Fibroblast of skin of right biceps (primary cell): Measurements from ENCODE around the gene FARP1.
A peak's percentile ranks its signal among the peaks of the same experiment; 100 is the strongest.
"Not testable (repeated sequence)": the region's sequence is repeated elsewhere in the genome, so short reads cannot be mapped to it uniquely, and the experiment has no call there.

Experiments used
- DNase-seq: peaks from one replicate; pipeline ENCODE4 v3.0.0-alpha.2; 2013

Gene FARP1

DNA sequence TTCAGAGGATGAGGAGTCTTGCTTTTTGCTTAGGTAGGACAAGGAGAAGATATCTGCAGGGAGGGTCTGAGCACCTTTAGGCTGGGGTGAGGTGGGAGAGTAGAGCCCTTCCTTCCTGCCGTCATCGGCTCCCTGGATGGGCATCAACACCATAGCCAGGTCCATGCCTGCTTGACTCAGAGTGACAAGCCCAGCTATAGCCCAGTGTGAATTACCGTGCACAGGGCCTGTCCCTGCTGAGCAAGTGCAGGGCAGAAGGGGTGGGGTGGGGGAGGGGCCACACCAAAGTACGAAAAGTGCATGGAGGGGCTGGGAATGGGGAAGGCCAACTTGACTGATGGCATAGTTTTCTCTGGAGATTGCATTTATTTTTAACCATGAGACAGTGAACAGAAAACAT, 64.5 kb downstream of the FARP1 start:
- DNase-seq = peak; percentile 46

DNA sequence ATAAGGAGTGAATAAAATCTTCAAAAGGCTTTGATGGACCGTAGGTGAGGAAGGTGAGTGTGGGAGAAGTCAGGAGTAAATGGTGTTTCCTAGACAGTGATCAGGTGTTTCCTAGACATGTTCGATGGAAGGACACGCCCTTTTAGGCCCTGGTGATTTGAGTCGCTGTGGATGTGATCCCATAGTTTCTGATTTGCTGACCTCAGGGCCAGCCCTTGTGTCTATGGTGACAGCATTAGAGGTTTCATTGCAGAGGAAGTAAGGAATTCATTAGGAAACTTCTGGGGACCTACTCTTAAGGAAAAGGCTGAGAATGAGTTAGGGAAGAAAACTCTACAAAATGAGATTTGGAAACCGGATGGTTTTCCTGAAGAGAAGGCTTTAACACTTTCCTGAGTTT, 65.7 kb downstream of the FARP1 start:
- no peak for DNase-seq

DNA sequence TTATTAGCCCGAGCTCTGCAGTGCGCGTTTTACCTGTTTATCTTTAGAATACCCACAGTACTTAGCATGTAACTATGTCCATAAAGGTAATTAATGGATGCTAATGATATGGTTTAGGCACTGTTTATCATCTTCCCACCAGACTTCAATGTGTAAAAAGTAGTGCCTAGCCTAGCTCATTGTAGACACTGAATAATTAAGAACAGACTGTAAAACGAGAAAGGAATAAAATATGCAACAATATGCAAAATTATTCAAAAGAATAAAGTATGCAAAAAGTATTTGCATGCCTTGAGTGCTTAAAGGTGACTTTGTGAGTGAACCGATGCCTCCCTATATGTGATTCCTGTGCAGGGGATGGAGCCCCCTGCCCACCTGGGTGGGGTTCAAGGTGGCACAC, 69.9 kb downstream of the FARP1 start:
- no peak for DNase-seq

DNA sequence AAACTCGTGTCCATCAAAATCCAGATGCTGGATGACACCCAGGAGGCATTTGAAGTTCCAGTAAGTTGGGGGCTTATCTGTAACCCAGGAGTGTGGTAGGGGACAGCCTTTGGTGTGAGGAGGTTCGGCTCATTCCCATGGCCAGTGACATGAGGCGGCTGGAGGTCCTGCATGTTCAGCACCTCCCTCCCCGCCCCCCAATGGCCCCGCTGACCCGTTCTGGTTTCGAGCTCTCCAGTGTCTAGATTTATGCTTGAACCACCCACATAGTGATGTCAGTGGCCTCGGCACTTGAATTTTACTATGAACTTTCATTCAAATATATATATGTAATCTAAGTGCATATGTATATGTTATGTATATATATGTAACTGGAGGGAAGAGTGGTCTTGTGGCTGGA, 70.5 kb downstream of the FARP1 start:
- no peak for DNase-seq

DNA sequence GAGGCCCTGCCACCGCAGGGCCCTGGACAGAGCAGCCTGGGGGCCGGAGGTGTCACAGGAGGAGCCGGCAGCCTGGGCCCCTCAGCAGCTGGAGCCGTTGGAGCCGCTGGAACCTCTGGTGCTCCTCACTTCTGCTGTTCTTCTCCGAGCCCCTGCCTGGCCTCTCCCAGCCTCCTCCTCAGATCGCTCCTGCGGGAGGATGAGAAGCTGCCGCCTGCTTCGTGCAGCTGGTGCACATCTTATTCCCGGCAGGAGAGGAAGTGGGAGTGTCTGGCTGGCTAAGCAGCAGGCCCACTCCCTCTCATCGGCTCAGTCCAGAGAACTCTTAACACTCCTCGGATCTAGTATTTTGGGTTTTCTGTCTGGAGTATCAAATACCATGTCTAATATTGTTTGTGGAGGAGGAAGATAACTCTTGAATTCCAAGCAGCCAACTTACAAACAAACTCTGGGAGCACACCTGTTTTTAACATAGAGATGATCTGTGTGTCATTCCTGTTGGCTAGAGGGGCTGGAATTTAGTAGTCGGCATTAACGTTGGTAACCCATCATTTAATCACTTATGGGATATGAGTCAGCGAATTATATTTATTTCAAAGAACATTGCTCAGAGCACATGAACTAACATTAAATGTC, 71.2 kb downstream of the FARP1 start:
- DNase-seq = peak; percentile 79

DNA sequence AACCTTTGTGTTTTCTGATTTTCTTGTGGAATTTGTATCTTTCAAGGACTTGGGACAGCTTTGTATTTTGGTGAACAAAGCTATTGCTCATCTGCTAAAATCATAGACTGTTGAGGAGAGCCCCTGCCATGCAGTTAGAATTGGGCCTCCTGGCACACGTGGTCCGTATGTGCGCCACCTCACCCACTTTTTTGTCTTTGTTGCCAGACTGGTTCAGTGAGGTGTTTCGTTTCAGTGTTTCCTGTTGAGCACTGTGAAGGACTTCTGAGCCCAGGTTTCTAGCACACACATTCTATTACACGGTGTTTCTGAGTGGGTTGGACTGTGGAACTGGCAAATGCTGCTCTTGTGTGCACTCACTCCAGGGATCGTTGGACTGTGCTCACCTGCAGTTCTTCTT, 71.8 kb downstream of the FARP1 start:
- no peak for DNase-seq

DNA sequence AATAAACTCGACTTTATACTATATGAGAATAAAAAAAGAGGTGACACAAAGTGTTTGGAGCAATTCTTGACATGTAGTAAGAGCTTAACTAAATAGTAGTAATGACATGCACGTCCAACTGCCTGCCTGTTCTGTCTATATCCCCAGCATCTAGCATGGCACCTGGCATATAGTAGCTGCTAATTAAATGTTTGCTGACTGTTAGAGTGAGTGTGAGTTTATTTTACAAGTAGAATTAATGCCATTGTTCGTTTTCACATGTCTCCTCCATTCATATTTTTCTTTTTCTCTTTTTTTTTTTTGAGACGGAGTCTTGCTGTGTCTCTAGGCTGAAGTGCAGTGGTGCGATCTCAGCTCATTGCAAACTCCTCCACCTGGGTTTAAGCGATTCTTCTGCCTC, 72.6 kb downstream of the FARP1 start:
- DNase-seq = no peak

DNA sequence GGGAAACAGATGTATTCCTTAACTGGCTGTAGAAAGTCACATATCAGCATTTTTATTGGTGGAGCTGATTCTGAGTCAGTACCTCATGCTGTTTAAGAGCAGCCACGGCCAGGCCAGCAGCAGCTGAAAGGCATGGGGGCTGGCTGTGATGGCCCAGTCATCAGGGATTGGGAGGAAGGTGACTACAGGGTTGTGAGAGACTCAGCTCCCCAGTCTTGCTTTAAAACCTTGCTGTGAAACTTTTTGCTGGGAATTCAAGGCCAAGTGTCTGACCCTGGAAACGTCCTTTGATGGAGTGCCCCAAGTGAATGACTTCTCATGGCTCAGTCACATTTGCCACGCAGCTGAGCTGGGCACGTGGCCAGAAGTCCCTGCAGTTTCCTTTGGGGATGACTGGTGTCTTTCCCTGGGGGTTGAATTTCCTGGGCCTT, 73.3 kb downstream of the FARP1 start:
- peak; percentile 91 for DNase-seq

DNA sequence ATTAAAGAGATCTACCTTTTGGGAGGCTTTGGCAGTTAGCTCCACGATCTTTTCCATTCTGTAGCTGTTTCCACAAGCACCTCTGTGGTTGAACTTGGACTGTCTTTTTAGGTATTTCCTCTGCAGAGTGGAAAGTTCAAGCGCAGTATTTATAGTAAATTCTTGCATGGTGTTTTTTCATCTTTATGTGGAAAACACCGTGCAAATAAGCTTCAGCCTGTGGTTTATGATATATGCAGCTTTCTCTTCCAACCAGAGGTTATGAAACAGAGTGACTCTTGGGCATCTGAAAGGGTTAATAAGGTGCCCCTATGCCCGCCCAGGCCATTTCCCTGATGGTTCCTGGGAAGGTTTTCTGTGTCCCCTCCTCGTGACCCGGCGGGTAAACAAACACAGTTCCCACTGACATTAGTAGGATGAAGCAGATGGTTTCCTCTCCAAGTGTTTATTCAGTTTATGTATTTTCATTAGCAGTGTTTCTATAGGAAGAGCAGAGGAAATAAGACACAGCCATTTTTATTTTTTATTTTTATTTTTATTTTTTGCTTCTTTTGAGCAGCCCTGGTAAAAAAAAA, 73.9 kb downstream of the FARP1 start:
- no peak for DNase-seq

DNA sequence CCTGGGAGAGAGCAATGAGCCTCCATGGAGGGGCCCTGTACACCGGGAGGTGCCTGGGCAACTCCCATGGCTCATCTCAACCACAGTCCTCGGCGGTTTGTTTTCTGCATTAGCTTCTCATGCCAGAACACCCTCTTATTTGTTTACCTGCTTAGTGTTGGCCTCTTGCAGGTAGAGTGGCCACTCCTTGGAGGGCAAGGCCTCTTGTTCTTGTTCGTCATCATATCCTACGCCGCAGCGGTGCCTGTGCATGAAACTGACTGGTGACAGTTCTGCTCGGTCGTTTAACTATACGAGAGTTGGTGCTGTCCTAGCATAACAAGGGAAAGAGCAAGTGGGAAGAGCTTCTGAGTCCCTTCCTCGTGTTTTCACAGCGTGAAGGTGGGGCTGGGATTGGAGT, 74.7 kb downstream of the FARP1 start:
- no peak for DNase-seq

DNA sequence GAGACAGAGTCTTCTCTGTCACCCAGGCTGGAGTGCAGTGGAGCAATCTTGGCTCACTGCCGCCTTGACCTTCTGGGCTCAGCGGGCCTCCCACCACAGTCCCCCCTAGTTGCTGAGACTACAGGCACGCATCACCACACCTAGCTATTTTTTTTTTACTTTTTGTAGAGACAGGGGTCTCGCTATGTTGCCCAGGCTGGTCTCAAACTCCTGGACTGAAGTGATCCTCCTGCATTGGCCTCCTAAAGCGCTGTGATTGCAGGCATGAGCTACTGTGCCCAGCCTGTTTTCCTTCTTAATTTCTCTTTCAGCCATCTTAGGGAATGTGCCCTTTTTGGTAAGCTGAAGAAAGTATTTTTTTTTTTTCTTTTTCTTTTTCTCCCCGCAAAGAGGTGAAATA, 76.8 kb downstream of the FARP1 start:
- no peak for DNase-seq

DNA sequence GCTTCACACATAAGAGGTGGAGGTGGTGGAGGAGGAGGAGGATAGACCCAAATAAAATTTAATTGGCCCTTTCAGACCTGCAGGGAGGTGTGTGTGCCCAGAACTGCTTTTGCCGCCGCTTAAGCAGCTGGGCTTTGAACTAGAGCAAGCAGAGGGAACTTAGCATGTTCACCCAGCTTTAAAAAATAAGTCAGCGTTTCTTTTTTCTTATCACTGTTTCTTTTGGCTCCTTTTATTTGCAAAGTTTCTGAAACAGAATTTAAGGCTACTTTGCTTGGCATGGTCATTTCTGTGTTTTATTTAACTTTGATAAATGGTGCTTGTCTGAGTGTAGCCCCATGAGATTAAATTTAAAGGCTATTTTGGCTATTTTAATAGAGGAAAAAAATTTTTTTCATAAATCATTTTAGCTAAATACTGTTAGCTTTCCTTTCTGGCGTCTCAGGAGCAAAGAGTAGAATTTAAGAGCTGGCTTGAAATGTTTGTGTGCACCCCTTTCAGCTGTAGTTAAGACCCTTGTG, 77.4 kb downstream of the FARP1 start:
- DNase-seq = no peak

DNA sequence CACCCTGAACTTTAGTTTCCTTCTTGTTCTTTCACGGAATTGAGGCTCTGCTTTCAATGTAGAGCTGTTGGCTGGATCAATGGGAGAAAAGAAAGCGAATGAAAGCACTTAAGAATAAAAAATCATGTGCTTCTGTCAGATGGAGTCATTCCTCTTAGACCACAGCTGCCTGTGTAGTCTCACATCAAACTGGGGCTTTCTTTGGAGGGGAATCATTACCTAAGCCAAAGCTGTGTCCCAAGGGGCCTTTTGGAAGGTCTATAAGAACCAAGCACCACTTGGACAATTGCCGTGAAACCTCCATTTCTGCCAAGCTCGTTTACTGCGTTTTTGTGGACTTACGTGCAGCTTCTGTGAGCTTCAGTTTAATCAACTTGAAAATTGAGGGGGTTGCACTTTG, 78.3 kb downstream of the FARP1 start:
- peak; percentile 70 for DNase-seq

DNA sequence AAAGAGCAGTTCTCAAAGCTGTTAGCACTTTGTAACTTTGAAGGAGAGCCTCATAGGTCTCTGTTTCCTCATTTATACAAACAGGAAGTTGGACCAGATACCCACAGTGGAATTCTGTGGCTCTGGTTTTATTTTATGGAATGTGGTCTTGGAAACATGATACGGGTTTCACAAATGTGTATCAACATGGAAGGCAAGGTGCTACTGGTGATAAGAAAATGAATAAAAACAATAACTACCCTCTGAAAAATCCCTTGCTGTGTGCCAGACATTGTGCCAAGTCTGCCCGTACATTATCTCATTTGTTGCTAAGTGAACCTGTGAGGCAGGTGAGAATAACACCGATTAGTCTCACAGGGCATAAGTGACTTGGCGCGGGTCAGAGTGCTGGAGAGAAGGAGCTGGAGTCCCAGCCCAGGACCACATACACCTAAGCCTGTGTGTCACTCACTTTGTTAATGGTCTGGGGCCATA, 79.2 kb downstream of the FARP1 start:
- DNase-seq = peak; percentile 72

DNA sequence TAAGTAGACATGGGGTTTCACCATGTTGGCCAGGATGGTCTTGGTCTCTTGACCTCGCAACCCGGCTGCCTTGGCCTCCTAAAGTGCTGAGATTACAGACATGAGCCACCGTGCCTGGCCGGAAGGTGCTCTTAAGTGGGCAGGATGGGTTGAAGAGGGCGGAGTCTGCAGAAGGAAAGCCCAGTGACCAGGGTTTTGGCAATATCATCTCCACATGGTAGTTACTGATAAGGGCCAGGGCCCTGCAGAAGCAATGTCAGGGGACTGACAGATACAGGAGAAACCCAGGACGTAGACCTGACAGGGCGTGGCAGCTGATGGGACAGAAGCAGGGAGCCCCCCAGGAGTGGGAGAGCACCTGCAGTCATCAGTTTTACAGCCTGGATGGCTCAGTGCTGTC, 79.9 kb downstream of the FARP1 start:
- no peak for DNase-seq

DNA sequence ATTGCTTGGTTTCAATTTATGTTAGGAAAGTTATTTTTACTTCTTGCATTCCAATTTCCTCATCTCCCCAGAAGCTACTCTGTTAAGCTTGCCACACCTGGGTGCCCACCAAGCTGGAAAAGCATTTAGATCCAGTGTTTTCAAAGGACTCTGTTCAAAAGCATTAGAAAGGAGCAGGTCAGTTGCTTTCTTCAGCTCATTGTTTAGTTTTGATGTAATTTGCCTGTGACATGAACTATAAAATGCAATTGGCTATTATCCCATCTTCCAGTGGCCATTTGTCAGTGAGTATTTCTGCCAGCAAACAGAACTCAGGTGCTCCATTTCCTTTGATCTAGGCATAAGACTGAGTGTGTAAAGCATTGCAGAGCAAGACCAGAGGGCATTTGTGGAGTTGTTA, 80.8 kb downstream of the FARP1 start:
- no peak for DNase-seq

DNA sequence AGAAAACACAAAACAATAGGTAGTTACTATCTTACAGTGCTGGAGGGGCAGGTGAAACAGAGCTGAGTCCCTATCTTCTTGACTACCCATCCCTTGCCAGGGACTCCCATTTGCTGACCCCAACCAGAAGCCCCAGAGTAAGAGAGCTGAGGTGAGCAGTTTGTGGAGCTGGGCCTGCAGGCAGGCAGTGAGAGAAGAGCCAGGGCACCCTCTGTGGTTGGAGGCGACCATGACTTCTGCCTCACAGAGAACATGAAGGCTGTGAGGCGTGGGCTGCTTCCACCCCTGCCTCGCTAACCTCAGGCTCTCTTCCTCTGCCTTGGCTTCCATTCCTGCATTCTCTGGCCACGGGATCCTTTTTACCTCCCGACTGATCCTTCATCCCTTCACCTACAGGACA, 81.7 kb downstream of the FARP1 start:
- no peak for DNase-seq

DNA sequence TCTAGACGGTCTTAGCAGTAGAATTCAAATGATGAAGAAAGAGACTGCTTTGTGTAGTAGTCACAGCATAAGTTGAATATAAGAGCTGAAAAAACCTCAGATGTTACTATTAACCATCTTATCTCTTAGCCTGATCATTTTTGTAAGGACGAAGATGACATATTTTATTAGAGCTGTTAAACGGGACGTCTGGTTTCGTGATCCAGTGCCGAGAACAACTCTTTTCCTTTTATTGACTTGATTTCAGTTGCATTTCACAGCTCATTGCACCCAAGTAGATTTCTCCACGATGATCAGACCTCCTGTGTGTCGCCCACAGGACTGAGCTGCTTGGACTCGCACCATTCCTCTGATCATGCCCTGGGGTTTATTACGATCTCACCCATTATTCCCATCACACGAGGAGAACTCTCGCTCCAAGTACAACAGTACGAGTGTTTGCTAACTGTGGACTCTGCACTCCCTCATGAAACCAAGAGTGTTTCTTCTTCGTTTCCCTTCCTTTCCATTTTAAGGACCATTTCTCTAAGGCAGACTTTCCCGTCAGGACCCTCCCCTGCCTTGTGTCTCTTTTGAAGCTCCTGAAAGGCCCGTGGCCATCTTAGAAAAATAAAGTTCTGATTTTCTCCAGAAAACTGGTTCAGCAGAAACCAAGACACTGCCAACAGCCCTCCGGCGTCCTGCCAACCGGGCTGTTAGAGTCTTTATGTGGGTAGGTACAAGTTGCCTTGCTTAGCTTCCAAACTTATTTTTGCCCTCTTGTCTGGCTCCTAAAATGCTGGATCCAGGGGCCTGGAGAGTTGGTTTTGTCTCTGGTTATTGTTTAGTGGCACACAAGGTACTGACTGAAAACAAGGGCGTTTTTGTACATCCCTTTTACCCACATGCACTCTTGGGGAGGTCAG, 82.4 kb downstream of the FARP1 start:
- DNase-seq = no peak

DNA sequence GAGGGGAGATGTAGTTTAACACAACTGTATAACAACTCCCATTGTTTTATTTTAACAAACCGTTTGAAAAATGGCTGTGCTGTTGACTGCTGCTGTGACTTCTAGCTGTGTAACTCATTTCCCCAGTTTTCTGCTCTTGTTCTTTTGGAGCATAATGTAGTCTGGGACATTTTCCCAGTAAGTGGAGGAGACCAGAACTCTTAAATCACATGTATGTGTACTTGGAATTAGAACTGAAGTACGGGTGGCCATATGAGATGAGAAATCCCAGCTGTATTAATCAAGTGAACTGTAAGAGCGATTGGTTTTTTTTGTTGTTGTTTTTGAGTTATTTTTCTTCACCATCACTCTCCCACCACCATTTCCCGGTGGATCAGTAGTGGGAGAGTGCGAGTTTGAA, 83.6 kb downstream of the FARP1 start:
- no peak for DNase-seq

DNA sequence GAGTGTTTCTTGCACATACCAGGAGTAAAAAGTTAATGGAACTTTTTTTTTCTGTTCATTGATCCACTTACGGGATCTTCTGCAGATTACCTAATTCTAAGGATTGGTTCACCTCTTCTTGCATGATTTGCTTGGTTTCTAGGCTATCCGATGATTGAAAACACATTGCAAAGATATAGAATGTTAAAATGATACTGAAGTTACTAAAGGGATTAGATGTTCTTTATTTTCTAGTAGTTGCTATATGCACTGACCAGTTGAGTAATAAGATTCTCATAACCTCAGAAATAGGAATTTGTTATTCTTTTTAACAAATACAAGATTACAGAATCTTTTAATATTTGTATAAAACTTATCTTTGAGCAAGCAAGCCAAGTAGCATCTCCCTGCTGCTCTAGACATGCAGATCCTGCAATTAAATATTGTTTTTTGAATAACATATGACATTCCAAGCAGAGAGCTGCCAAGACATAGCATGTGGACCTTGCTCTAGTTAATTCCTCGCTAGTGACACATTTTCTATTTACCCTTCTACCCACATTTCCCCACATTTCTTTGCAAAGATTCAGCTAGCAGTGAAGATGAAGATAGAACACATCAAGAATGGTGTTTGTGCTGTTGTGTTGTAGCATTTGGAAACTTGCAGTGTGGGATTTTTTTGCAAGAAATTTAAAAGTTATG, 85.9 kb downstream of the FARP1 start:
- peak; percentile 65 for DNase-seq

DNA sequence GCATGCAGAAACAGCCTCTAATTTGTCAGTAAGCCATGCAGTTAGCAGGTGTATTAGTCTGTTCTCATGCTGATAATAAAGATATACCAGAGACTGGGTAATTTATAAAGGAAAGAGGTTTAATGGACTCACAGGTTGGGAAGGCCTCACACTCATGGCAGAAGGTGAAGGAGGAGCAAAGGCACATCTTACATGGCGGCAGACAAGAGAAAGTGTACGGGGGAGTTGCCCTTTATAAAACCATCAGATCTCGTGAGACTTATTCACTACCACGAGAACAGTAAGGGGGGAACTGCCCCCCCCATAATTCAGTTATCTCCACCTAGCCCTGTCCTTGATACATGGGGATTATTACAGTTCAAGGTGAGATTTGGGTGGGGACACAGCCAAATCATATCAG, 87.9 kb downstream of the FARP1 start:
- DNase-seq = not testable (repeated sequence)

DNA sequence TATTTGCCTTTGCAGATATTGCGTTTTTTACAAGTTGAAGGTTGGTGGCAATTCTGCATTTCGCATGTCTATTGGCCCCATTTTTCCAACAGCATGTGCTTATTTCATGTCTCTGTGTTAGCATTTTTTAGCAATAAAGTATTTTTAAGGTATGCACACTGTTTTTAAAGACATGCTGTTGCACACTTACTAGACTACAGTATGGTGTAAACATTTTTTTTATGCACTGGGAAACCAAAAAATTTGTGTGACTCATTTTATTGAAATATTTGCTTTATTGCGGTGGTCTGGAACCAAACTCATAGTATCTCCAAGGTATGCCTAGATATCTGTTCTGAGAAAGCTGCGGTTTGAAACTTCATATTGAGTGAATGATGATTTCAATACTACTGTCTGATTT, 89.6 kb downstream of the FARP1 start:
- DNase-seq = peak; percentile 72

DNA sequence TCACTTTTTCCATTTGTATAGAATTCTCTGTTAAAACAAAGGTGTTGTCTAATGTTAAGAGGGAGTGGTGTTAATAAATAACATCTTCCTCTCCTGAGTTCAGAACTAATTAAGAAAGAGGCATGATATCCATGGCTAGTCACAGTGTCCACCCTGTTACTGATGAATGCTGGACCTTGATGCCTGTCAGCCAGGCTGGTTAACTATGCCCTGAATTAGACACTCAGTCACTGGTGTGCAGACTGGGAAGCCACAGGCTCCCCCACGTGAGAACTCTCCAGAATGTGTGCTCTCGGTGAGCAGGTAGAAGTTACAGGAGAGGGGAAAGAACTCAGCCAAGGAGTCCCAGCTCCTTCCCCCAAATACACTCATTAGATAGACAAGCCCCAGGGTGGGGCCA, 90.2 kb downstream of the FARP1 start:
- no peak for DNase-seq
